ENCODE measurements around the gene ZRSR2.

Gene ZRSR2

GRCh38 chrX:15808254-15808653 is 18.0 kb downstream of the ZRSR2 start:
- Histone ChIP-seq H3K4me1 (ENCODE audit: control insufficient read depth in 1 of 2, insufficient read depth in 2 of 2, low read length in 2 of 2) (no peaks in the 10 kb centered on the region), H3K27ac (ENCODE audit: low read length) (no peak overlapping the region), H3K9me3 (ENCODE audit: control insufficient read depth in 1 of 2, low read length in 2 of 2) (no peaks in the 10 kb centered on the region), H3K4me3 (ENCODE audit: low read depth in 1 of 2, low read length in 2 of 2) (no peak overlapping the region), H3K36me3 (ENCODE audit: control insufficient read depth in 1 of 2, insufficient read depth in 2 of 2, low read length in 2 of 2) (peaks cover 17 to 32% of the 10 kb centered on the region in 2 donors), H3K27me3 (ENCODE audit: low read depth, low read length) (no peaks in the 10 kb centered on the region)

DNA sequence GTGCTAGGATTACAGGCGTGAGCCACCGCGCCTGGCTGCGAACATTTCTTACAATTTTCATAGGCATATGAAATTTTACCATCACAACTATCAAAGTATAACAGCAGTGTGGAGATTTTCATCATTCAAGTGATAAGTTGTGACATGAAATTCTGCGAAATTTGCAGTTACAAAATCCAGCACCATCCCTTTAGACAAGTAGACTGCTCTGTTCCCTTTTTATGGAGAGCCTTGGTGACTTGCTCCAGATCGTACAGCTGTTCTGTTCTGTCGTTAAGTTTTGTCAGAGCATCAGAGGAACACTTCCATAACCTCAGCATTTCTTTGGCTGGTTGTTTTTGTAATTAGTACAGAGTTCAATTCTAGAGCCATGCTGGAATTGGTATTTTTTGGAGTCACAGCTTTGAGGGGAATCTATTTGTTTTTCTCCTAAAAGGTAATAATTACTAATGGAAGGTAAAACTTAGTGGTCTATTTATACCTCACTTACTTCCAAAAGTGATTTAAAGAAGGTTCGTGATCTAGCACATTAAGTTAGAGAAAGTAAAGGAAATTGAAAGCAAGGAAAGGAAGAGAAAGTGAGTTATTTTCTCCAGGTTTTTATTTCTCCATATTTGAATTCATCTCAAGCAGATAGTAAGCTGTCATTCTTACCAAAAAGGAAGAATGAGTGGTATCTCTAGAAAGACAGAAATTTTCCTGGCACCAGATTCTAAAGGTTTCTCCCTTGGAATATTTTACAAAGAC is 22.1 kb downstream of the ZRSR2 start:
- Histone ChIP-seq H3K36me3 (ENCODE audit: control insufficient read depth in 1 of 2, insufficient read depth in 2 of 2, low read length in 2 of 2) (peaks cover 18 to 37% of the 10 kb centered on the region in 2 donors), H3K4me3 (ENCODE audit: low read depth in 1 of 2, low read length in 2 of 2) (no peak overlapping the region), H3K4me1 (ENCODE audit: control insufficient read depth in 1 of 2, insufficient read depth in 2 of 2, low read length in 2 of 2) (no peaks in the 10 kb centered on the region), H3K9me3 (ENCODE audit: control insufficient read depth in 1 of 2, low read length in 2 of 2) (no peaks in the 10 kb centered on the region), H3K27me3 (ENCODE audit: low read depth, low read length) (no peaks in the 10 kb centered on the region), H3K27ac (ENCODE audit: low read length) (no peak overlapping the region)

GRCh38 chrX:15813416-15813815 is 23.1 kb downstream of the ZRSR2 start:
- H3K4me1 ChIP-seq (ENCODE audit: control insufficient read depth in 1 of 2, insufficient read depth in 2 of 2, low read length in 2 of 2), result no peaks in the 10 kb centered on the region
- no peak overlapping the region for H3K4me3 ChIP-seq (ENCODE audit: low read depth in 1 of 2, low read length in 2 of 2)
- H3K27ac ChIP-seq (ENCODE audit: low read length), result no peak overlapping the region
- no peaks in the 10 kb centered on the region for H3K27me3 ChIP-seq (ENCODE audit: low read depth, low read length)
- H3K36me3 ChIP-seq (ENCODE audit: control insufficient read depth in 1 of 2, insufficient read depth in 2 of 2, low read length in 2 of 2), result peaks cover 18 to 32% of the 10 kb centered on the region in 2 donors
- H3K9me3 ChIP-seq (ENCODE audit: control insufficient read depth in 1 of 2, low read length in 2 of 2), result no peaks in the 10 kb centered on the region

DNA sequence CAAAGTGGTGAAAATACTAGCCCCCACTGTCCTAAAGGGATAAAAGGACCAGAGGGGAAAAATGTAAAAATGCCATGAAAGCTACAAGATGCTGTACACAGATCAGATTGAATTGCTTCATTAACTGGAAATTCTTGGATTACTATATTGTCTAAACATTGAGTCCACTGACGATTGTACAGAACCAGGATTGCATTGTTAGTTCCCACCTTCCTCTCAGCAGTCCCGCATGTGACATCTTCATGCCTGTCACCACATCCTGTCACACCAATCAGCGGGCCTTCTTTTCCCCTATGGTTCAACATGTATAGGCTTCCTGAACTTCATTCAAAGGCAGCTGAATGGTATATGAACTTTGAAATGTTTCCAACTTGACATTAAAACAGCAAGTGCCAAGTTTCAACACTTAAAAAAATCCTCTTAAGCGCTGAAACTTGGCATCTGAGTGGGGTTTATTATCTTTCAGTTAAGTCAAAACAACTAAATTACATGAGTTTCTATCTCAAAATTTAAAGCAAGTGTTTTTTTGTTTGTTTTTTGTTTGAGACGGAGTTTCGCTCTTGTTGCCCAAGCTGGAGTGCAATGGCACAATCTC is 24.6 kb downstream of the ZRSR2 start:
- Histone ChIP-seq H3K4me3 (ENCODE audit: low read depth in 1 of 2, low read length in 2 of 2) (no peak overlapping the region), H3K27ac (ENCODE audit: low read length) (no peak overlapping the region), H3K9me3 (ENCODE audit: control insufficient read depth in 1 of 2, low read length in 2 of 2) (no peaks in the 10 kb centered on the region), H3K36me3 (ENCODE audit: control insufficient read depth in 1 of 2, insufficient read depth in 2 of 2, low read length in 2 of 2) (peaks cover 16 to 25% of the 10 kb centered on the region in 2 donors), H3K4me1 (ENCODE audit: control insufficient read depth in 1 of 2, insufficient read depth in 2 of 2, low read length in 2 of 2) (no peaks in the 10 kb centered on the region), H3K27me3 (ENCODE audit: low read depth, low read length) (no peaks in the 10 kb centered on the region)

GRCh38 chrX:15815779-15816437 is 25.6 kb downstream of the ZRSR2 start:
- no peaks in the 10 kb centered on the region for H3K9me3 ChIP-seq (ENCODE audit: control insufficient read depth in 1 of 2, low read length in 2 of 2)
- no peak overlapping the region for H3K27ac ChIP-seq (ENCODE audit: low read length)
- H3K4me1 ChIP-seq (ENCODE audit: control insufficient read depth in 1 of 2, insufficient read depth in 2 of 2, low read length in 2 of 2), result no peaks in the 10 kb centered on the region
- no peak overlapping the region for H3K4me3 ChIP-seq (ENCODE audit: low read depth in 1 of 2, low read length in 2 of 2)
- peaks cover 21 to 32% of the 10 kb centered on the region in 2 donors for H3K36me3 ChIP-seq (ENCODE audit: control insufficient read depth in 1 of 2, insufficient read depth in 2 of 2, low read length in 2 of 2)
- H3K27me3 ChIP-seq (ENCODE audit: low read depth, low read length), result no peaks in the 10 kb centered on the region

DNA sequence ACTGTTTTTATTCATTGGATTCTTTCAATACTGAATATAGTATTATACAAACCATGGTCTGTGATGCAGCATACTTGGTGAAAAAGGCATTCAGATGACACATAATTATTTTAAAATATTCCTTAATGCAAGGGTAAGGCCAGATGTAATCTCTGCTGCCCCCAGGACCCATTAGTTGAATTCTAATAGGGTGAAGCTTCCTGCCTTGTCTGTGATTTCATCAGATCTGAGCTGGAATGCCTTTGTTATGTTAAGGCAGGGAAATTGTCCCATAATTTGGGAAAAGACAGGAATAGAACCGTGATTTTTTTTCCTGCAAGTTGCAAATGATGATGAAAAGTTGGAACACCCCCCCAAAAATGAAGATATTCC is 26.1 kb downstream of the ZRSR2 start:
- peaks cover 21 to 33% of the 10 kb centered on the region in 2 donors for H3K36me3 ChIP-seq (ENCODE audit: control insufficient read depth in 1 of 2, insufficient read depth in 2 of 2, low read length in 2 of 2)
- no peak overlapping the region for H3K4me3 ChIP-seq (ENCODE audit: low read depth in 1 of 2, low read length in 2 of 2)
- H3K27me3 ChIP-seq (ENCODE audit: low read depth, low read length), result no peaks in the 10 kb centered on the region
- H3K4me1 ChIP-seq (ENCODE audit: control insufficient read depth in 1 of 2, insufficient read depth in 2 of 2, low read length in 2 of 2), result no peaks in the 10 kb centered on the region
- H3K27ac ChIP-seq (ENCODE audit: low read length), result no peak overlapping the region
- H3K9me3 ChIP-seq (ENCODE audit: control insufficient read depth in 1 of 2, low read length in 2 of 2), result no peaks in the 10 kb centered on the region

DNA sequence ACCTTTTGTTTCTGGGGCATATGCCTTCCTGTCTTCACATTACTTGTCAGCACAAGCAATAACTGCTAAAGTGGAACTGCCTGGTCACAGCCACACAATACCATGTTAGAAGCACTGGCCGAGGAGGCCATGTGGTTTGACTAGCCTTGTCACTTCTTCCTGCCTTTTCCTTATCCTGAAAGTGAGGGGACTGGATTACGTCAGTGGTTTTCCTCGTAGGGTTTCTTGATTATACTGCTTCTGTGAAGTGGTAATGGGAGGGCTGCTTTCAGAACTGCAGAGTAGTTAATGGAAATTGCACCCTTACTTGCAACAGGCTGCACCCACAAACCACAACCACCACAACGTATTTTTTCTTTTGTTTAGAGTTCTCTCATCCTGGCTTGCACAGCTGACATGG is 26.6 kb downstream of the ZRSR2 start:
- Histone ChIP-seq H3K9me3 (ENCODE audit: control insufficient read depth in 1 of 2, low read length in 2 of 2) (no peaks in the 10 kb centered on the region), H3K36me3 (ENCODE audit: control insufficient read depth in 1 of 2, insufficient read depth in 2 of 2, low read length in 2 of 2) (peaks cover 21 to 33% of the 10 kb centered on the region in 2 donors), H3K27me3 (ENCODE audit: low read depth, low read length) (no peaks in the 10 kb centered on the region), H3K4me3 (ENCODE audit: low read depth in 1 of 2, low read length in 2 of 2) (no peak overlapping the region), H3K4me1 (ENCODE audit: control insufficient read depth in 1 of 2, insufficient read depth in 2 of 2, low read length in 2 of 2) (no peaks in the 10 kb centered on the region), H3K27ac (ENCODE audit: low read length) (no peak overlapping the region)

DNA sequence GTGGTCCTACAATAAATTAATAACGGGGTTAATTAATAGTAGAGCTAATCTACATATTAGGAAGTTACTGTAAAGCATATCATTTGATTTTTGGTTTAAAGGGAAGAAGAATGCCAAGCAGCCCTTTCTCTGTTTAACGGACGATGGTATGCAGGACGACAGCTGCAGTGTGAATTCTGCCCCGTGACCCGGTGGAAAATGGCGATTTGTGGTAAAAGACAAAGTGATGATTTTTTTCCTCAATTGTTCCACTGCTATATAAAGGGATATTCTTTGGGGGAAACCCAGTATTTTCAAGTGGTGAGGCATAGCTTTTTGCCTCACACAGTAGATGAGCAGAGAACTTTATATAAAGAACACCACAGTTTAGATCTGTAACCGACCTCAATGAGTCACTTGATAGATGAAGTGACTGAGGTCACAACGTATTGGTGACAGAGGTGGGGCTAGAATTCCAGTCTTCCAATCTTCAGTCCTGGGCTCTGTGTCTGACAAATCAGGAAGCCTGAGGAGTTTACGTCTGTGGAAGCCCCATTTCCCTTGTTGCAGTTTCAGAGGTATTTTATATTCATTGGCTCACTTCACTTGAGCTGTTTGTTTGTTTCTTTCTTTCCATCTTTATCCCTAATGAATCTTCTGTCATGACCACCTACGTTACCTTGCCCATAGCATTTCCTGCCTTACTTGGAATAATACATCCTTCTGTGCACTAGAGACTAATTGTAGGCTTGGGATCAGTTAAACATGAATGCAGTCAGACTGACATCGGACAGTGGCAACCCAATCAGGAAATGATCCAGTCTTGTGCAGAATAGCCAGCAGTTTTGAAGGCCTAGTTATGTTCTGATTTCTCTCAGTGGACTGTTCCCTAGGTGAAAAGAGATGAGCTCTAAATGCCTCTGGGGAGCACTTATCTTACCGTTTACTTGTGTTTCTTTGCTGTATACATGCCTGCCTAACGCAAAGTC is 30.1 kb downstream of the ZRSR2 start:
- Histone ChIP-seq H3K36me3 (ENCODE audit: control insufficient read depth in 1 of 2, insufficient read depth in 2 of 2, low read length in 2 of 2) (peaks cover 20 to 21% of the 10 kb centered on the region in 2 donors), H3K4me3 (ENCODE audit: low read depth in 1 of 2, low read length in 2 of 2) (no peak overlapping the region), H3K9me3 (ENCODE audit: control insufficient read depth in 1 of 2, low read length in 2 of 2) (no peaks in the 10 kb centered on the region), H3K27ac (ENCODE audit: low read length) (no peak overlapping the region), H3K4me1 (ENCODE audit: control insufficient read depth in 1 of 2, insufficient read depth in 2 of 2, low read length in 2 of 2) (no peaks in the 10 kb centered on the region), H3K27me3 (ENCODE audit: low read depth, low read length) (no peaks in the 10 kb centered on the region)

DNA sequence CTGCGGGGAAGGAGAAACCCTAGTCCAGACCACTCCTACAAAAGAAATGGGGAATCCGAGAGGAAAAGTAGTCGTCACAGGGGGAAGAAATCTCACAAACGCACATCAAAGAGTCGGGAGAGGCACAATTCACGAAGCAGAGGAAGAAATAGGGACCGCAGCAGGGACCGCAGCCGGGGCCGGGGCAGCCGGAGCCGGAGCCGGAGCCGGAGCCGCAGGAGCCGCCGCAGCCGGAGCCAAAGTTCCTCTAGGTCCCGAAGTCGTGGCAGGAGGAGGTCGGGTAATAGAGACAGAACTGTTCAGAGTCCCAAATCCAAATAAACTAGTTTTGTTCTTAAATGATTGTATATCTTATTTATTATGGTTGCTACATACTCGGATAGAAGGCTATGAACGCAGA is 32.6 kb downstream of the ZRSR2 start:
- Histone ChIP-seq H3K4me3 (ENCODE audit: low read depth in 1 of 2, low read length in 2 of 2) (no peak overlapping the region), H3K27me3 (ENCODE audit: low read depth, low read length) (no peaks in the 10 kb centered on the region), H3K9me3 (ENCODE audit: control insufficient read depth in 1 of 2, low read length in 2 of 2) (no peaks in the 10 kb centered on the region), H3K36me3 (ENCODE audit: control insufficient read depth in 1 of 2, insufficient read depth in 2 of 2, low read length in 2 of 2) (peaks cover 11 to 14% of the 10 kb centered on the region in 2 donors), H3K4me1 (ENCODE audit: control insufficient read depth in 1 of 2, insufficient read depth in 2 of 2, low read length in 2 of 2) (no peaks in the 10 kb centered on the region), H3K27ac (ENCODE audit: low read length) (no peak overlapping the region)

- Histone ChIP-seq H3K9me3 (ENCODE audit: control insufficient read depth in 1 of 2, low read length in 2 of 2) (no peaks in the 10 kb centered on the region), H3K27me3 (ENCODE audit: low read depth, low read length) (no peaks in the 10 kb centered on the region), H3K27ac (ENCODE audit: low read length) (no peak overlapping the region), H3K36me3 (ENCODE audit: control insufficient read depth in 1 of 2, insufficient read depth in 2 of 2, low read length in 2 of 2) (peaks cover under 1 to 5% of the 10 kb centered on the region in 2 donors), H3K4me3 (ENCODE audit: low read depth in 1 of 2, low read length in 2 of 2) (no peak overlapping the region), H3K4me1 (ENCODE audit: control insufficient read depth in 1 of 2, insufficient read depth in 2 of 2, low read length in 2 of 2) (no peaks in the 10 kb centered on the region)
These were observed 35.7 kb downstream of the ZRSR2 start for GRCh38 chrX:15825936-15826335.

DNA sequence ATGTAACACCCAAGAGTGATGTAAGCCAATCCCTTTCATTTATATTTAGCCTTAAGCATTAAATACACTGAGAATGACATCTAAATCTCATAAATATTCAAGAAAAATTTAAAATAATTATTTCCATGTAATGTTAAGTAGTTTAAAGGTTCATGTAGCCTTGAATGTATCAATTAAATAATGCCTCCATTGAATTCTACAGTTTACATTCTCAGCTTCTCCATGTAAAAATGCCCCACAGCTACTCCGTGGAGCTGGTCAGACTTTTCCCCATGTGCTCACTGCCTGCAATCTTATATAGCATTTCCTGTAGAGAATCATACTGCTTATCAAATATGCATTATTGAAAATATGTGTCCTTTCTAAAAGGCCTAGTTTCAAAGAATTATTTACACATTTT is 38.9 kb downstream of the ZRSR2 start:
- Histone ChIP-seq H3K9me3 (ENCODE audit: control insufficient read depth in 1 of 2, low read length in 2 of 2) (no peaks in the 10 kb centered on the region), H3K36me3 (ENCODE audit: control insufficient read depth in 1 of 2, insufficient read depth in 2 of 2, low read length in 2 of 2) (no peaks in the 10 kb centered on the region), H3K27me3 (ENCODE audit: low read depth, low read length) (no peaks in the 10 kb centered on the region), H3K4me1 (ENCODE audit: control insufficient read depth in 1 of 2, insufficient read depth in 2 of 2, low read length in 2 of 2) (no peaks in the 10 kb centered on the region), H3K4me3 (ENCODE audit: low read depth in 1 of 2, low read length in 2 of 2) (no peak overlapping the region), H3K27ac (ENCODE audit: low read length) (no peak overlapping the region)

Data from muscle layer of duodenum (tissue), 2 donors.